ENCODE measurements around the gene SERHL2. TPM values are rescaled to one million over a fixed set of nuclear protein-coding genes. Genes with fewer than 3 reads are reported as not detected.
"Not testable (repeated sequence)": the region's sequence is repeated elsewhere in the genome, so short reads cannot be mapped to it uniquely, and the experiment has no call there.

Gene SERHL2
- total and polyA plus RNA-seq, 2 donors = 4.0 to 4.3 TPM

DNA sequence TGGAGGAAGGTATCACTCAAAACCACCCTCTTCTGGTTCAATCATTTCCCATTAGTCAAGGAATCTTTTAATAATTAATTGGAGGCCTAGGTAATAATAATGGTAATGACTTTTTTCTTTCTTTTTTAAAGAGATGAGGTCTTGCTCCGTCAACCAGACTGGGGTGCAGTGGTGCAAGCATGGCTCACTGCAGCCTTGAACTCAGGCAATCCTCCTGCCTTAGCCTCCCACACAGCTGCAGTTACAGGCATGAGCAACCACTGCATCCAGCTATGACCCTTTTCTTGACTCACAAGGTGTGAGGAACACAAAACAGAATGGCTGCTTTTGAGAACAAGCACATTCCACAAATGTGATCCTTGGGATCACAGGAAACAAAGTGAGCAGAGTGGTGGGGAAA, 57.3 kb downstream of the SERHL2 start:
- H3K36me3 ChIP-seq (ENCODE audit: insufficient read depth) = no peaks in the 10 kb centered on the region
- 76% methylated on average over 1 of the region's 1 CpG for WGBS
- H3K4me3 ChIP-seq (ENCODE audit: low read depth, low read length) = no peak overlapping the region
- H3K4me1 ChIP-seq (ENCODE audit: insufficient read depth) = peaks cover 2% of the 10 kb centered on the region
- DNase-seq (ENCODE audit: extremely low spot score) = no peak
- no peak overlapping the region for H3K27ac ChIP-seq (ENCODE audit: low read depth)

DNA sequence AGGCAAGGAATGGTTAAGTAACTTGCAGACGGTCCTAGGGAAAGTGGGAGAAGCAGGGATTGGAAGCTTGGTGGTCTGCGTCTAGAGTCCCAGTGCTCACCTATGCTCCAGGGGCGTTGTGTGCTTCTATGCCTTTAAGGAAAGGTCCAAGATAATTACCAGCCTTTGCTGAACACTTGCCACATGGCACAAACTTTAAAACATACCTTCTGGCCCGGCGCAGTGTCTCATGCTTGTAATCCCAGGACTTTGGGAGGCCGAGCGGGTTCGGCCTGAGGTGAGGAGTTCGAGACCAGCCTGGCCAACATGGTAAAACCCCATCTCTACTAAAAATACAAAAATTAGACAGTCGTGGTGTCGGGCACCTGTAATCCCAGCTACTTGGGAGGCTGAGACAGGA, 58.6 kb downstream of the SERHL2 start:
- DNase-seq (ENCODE audit: extremely low spot score) = no peak
- H3K27ac ChIP-seq (ENCODE audit: low read depth) = no peak overlapping the region
- no peak overlapping the region for H3K4me3 ChIP-seq (ENCODE audit: low read depth, low read length)
- H3K4me1 ChIP-seq (ENCODE audit: insufficient read depth) = peaks cover 2% of the 10 kb centered on the region
- 62% methylated on average over 11 of the region's 11 CpGs for WGBS
- H3K36me3 ChIP-seq (ENCODE audit: insufficient read depth) = no peaks in the 10 kb centered on the region

DNA sequence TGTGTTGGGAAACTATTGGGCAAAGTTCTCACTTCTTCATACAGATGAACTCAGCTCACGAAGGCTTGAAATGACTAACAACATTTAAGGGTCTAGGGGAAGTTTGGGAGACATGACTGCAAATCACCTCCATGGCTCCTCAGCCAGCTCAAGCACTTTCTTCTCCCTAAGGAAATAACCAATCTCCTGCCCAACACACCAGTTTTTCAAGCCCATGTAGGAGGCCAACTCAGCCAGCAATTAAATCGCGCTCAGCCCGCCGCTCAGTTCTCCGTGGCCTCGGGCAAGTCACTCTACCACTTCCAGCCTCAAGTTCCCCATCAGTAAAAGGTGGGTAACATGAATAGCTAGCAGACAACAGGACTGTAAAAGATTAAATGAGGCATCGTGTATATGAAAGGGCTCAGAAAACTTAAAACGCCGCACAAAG, 60.1 kb downstream of the SERHL2 start:
- Histone ChIP-seq H3K4me3 (ENCODE audit: low read depth, low read length) (peak overlapping the region; percentile 76), H3K36me3 (ENCODE audit: insufficient read depth) (no peaks in the 10 kb centered on the region), H3K4me1 (ENCODE audit: insufficient read depth) (peaks cover 2% of the 10 kb centered on the region), H3K27ac (ENCODE audit: low read depth) (peak overlapping the region; percentile 99)
- WGBS = 0% methylated on average over 10 of the region's 10 CpGs
- DNase-seq (ENCODE audit: extremely low spot score) = no peak

DNA sequence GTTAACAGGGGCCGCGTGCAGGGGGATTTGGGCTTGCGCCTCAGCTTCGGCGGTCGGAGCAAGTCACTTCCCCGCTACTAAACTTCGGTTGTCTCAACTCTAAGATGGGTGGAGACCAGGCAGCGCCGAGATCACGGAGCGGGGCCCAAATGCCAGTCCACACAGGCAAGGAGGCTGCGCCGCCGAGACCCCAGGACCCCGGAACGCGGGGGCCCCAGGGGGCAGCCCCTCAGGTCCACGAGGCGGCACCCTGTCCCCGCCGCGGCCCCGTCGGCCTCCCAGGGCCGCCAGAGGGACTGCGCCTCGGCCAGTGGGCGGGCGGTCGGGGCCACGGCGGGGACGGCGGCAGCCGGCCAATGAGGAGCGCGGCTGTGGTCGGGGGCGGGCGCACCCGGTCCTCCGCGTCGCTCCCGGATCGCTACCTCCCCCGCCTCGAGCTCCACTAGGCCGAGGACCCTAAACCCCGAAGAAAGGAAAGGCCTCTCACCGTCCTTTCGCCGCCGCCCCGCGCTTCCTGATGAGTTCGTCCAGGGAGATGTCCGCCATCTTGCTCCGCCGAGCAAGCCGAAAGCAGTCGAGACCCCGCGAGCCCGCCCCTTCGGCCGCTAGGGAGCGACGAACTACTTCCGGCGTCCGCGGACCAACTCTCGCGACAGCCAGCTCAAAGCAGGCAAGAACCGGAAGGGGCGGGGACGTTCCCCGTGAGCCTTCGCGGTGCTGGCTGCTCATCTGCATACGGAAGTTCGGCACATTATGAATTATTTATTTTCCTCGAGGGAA, 60.7 kb downstream of the SERHL2 start, which contains the start of gene POLDIP3:
POLDIP3 (minus strand) TSS at position 572 of the 780 bp plus-strand sequence; CDS start at position 546, 26 bp downstream.
- peaks cover 2% of the 10 kb centered on the region for H3K4me1 ChIP-seq (ENCODE audit: insufficient read depth)
- peak; percentile 97 for DNase-seq (ENCODE audit: extremely low spot score)
- peak within 1 kb of the TSS; percentile 76 for H3K4me3 ChIP-seq (ENCODE audit: low read depth, low read length)
- H3K27ac ChIP-seq (ENCODE audit: low read depth) = peak within 1 kb of the TSS; percentile 99
- under 1% methylated on average over 85 of the region's 85 CpGs for WGBS
- no peaks in the 10 kb centered on the region for H3K36me3 ChIP-seq (ENCODE audit: insufficient read depth)

DNA sequence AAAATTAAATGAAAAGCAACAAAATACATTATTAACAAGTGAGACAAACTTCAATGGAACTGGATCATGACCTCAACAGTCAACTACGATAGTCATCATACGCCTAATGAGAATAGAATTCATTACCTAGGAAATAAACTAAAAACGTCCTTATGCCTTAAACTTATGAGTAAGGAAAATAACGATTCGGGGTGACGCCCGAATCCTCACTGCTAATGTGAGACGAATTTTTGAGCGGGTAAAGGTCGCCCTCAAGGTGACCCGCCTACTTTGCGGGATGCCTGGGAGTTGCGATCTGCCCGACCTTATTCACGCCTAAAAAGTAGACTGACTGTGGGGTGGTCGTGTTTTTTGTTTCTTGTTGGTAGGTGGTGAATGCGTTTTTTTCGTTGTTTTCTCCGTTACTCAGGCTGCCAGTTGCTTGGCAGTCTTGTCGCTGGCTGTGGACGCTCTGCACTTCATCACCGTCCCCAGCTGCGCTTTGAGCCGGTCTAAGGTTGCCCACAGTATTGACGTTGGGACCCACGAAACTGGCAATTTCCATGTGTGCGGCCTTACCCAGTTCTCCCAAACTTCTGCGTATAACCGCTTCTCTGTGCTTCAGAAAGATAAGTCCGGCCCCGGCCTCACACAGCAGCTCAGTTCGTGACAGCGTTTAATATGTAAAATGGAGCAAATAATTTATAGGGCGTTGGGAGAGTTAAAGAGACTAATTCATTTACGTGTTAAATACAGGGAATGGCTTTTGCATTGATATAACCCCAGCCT, 61.5 kb downstream of the SERHL2 start:
- under 1% methylated on average over 35 of the region's 35 CpGs for WGBS
- DNase-seq (ENCODE audit: extremely low spot score) = peak; percentile 95
- H3K27ac ChIP-seq (ENCODE audit: low read depth) = peak overlapping the region; percentile 91
- H3K4me3 ChIP-seq (ENCODE audit: low read depth, low read length) = peak overlapping the region; percentile 2
- H3K4me1 ChIP-seq (ENCODE audit: insufficient read depth) = peaks cover 2% of the 10 kb centered on the region
- no peaks in the 10 kb centered on the region for H3K36me3 ChIP-seq (ENCODE audit: insufficient read depth)

DNA sequence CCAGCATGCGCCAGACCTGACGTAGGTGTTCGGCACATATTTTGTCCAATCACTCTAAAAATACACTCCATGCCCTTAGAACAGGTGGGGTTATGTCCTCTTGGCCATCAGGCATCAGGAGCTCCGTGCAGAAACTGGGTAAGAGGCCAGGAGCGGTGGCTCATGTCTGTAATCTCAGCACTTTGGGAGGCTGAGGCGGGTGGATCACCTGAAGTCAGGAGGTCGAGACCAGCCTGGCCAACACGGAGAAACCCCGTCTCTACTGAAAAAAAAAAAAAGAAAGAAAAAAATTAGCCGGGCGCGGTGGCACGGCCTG, 62.1 kb downstream of the SERHL2 start:
- not testable (repeated sequence) for DNase-seq (ENCODE audit: extremely low spot score); H3K4me1 ChIP-seq (ENCODE audit: insufficient read depth); H3K36me3 ChIP-seq (ENCODE audit: insufficient read depth)
- 13% methylated on average over 13 of the region's 13 CpGs for WGBS
- H3K4me3 ChIP-seq (ENCODE audit: low read depth, low read length) = peak overlapping the region; percentile 2
- peak overlapping the region; percentile 91 for H3K27ac ChIP-seq (ENCODE audit: low read depth)

DNA sequence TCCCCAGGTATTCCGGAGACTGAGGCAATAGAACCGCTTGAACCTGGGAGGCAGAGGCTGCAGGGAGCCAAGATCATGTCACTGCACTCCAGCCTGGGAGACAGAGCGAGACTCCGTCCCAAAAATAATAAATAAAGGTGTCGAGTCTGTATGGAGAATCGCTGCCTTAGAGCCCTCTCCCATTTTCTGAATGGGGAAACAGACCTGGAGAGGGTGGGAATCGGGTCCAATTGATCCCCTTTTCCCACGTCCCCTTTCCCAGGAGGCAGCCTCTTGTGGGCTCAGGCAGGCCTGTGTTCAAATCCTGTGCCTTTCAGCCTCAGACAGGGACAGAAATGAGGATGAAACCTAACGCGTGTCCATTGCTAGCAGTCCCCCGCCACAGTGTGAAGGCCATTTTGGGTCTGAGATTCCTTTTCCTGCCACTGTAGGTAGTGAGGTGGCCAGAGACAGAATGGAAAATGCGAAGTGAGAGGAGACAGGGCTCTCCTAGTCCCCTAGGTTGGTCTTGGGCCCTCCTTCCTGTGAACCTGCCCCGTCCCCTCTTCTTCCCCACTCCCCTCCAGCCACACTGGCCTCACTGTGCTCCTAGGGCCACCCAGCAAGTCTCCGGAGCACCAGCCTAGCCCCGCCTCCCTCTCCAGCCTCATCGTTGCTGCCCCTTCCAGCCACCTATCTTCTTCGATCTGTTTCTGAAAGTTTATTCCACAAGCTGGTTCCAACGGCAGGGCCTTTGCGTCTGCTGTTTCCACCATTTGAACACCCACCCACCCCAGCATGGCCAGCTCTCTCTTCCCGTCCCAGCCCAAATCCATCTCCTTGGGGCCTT, 63.6 kb downstream of the SERHL2 start:
- Histone ChIP-seq H3K27ac (ENCODE audit: low read depth) (peak overlapping the region; percentile 15), H3K4me3 (ENCODE audit: low read depth, low read length) (no peak overlapping the region), H3K4me1 (ENCODE audit: insufficient read depth) (peaks cover 2% of the 10 kb centered on the region), H3K36me3 (ENCODE audit: insufficient read depth) (no peaks in the 10 kb centered on the region)
- WGBS = 56% methylated on average over 20 of the region's 20 CpGs
- no peak for DNase-seq (ENCODE audit: extremely low spot score)

DNA sequence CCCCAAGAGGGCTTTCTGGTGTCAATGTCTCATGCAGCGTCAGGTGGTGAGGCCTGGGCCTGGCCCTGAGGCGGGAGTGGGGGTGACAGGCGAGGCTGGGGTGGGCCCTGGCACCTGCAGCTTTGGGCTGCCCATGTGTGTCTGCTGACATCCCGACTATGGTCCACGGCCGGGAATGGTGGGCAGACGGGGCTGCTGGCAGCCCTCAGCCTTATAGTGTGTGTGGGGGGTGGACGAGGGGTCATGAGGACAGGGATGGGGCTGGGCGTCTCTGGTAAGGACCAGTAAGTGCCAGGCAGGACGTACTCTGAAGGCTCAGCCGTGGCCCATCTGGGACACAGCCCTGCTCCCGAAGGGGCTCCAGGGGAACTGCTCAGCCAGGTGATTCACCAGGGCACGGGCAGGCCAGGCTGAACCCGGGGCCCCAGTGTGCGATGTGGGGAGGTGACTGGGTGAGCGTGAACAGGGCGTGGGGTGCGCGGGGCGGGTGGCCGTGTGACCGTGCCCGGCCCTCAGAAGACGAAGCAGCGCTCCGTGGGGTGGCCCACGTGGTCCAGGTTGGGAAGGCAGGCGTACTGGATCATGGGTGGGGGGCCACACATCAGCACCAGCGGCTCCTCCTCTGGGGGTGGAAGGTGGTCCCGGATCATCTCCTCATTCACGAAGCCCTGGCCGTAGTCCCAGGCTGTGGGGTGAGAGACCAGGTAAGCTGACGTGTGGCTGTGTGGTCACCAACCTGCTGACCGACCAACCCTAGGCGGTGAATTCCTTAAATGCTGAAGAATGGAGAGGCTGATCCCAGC, 65.7 kb downstream of the SERHL2 start:
- peaks cover 2% of the 10 kb centered on the region for H3K4me1 ChIP-seq (ENCODE audit: insufficient read depth)
- H3K36me3 ChIP-seq (ENCODE audit: insufficient read depth) = no peaks in the 10 kb centered on the region
- no peak for DNase-seq (ENCODE audit: extremely low spot score)
- WGBS = 93% methylated on average over 35 of the region's 35 CpGs
- no peak overlapping the region for H3K27ac ChIP-seq (ENCODE audit: low read depth)
- H3K4me3 ChIP-seq (ENCODE audit: low read depth, low read length) = no peak overlapping the region

DNA sequence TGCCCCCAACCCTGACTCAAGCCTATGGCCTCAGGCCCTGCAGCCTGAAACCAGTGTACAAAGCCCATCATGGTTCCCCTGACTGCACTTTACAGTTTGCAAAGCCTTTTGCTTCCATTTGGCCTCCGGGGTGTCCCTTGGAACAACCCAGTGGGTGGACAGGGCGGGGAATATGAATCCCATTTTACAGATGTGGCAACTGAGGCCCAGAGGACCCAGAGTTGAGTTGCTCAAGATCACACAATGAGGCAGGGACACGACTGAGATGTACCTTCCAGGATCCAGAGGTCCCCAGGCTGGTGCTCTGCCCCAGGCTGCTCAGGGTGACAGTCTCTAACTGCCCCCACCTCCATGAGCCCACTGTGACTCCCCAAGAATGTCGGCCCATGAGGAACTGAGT, 66.3 kb downstream of the SERHL2 start:
- WGBS = 92% methylated on average over 4 of the region's 4 CpGs
- H3K27ac ChIP-seq (ENCODE audit: low read depth) = no peak overlapping the region
- H3K36me3 ChIP-seq (ENCODE audit: insufficient read depth) = no peaks in the 10 kb centered on the region
- H3K4me1 ChIP-seq (ENCODE audit: insufficient read depth) = peaks cover 2% of the 10 kb centered on the region
- DNase-seq (ENCODE audit: extremely low spot score) = no peak
- no peak overlapping the region for H3K4me3 ChIP-seq (ENCODE audit: low read depth, low read length)

DNA sequence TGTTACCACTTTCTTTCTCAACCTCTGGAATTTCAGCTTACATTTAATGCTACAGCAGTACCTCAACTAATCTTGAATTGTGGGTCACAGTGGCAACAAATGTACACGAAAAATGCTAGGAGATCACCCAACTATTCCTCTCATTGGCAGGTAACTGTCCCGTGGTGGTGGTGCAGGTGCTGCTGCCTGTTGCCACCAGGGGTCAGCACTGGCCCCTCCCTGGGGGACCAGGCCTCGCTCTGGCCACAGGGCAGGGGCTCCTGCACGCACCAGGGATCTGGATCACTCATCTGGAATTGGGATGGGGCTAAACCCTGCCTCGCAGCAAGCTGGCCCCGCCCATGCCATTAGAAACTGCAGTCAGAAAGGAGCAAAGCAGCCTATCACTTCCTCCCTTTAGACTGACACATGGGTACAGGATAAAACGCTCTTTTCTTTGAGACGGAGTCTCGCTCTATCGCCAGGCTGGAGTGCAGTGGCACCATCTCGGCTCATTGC, 67.8 kb downstream of the SERHL2 start:
- H3K36me3 ChIP-seq (ENCODE audit: insufficient read depth) = no peaks in the 10 kb centered on the region
- H3K4me1 ChIP-seq (ENCODE audit: insufficient read depth) = no peaks in the 10 kb centered on the region
- WGBS = 49% methylated on average over 11 of the region's 11 CpGs
- H3K4me3 ChIP-seq (ENCODE audit: low read depth, low read length) = no peak overlapping the region
- no peak for DNase-seq (ENCODE audit: extremely low spot score)
- no peak overlapping the region for H3K27ac ChIP-seq (ENCODE audit: low read depth)

DNA sequence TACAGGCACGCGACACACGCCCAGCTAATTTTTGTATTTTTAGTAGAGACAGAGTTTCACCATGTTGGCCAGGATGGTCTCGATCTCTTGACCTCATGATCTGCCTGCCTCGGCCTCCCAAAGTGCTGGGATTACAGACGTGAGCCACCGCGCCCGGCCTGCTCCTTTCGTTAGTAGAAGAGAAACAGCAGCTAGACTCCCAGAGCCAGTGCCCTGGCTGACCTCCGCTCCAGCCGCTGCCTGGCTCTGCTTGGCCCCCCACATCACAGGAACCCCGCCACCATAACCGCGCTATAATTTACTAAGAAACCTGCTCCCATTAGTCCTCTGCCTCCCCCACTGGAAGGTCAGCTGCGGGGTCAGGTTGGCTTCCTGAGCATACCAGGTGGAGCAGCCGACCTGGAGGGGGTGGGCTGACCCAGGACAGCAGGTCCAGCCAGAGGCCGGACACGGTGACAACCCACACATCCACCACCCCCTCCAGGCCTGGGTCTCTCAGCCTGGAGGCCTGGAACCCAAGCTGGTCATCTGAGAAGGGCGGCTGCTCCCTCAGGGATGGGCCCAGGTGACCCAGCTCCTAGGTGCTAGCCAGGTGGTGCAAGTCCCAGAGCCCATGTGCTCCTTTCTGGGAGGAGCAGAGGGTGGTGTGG, 68.4 kb downstream of the SERHL2 start:
- no peak for DNase-seq (ENCODE audit: extremely low spot score)
- H3K4me3 ChIP-seq (ENCODE audit: low read depth, low read length) = no peak overlapping the region
- 87% methylated on average over 20 of the region's 20 CpGs for WGBS
- no peaks in the 10 kb centered on the region for H3K4me1 ChIP-seq (ENCODE audit: insufficient read depth)
- peaks cover 2% of the 10 kb centered on the region for H3K36me3 ChIP-seq (ENCODE audit: insufficient read depth)
- no peak overlapping the region for H3K27ac ChIP-seq (ENCODE audit: low read depth)

DNA sequence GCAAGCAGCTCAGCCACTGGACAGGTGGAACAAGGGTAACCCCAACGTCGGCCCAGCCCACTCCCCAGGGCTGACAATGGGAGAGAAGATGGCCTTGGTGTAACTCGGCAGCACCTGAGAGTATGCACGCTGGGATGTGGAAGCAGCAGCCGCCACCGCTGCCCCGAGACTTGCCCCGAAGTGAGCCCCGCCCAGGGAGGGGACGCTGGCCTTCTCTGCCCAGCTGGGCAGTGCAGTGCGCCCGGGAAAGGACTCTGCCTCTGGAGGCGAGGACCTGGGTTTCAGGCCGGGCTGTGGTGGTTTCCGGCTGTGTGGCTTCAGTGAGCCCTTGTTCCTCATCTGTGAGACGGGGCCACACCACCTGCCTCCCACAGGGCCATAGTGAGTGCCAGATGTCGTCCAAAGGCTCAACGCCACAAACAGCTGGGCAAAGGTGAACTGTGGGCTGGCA, 69.6 kb downstream of the SERHL2 start:
- Histone ChIP-seq H3K36me3 (ENCODE audit: insufficient read depth) (peaks cover 4% of the 10 kb centered on the region), H3K4me3 (ENCODE audit: low read depth, low read length) (no peak overlapping the region), H3K27ac (ENCODE audit: low read depth) (no peak overlapping the region), H3K4me1 (ENCODE audit: insufficient read depth) (no peaks in the 10 kb centered on the region)
- DNase-seq (ENCODE audit: extremely low spot score) = no peak
- 83% methylated on average over 18 of the region's 18 CpGs for WGBS
